HepG2 (cell line): Measurements from ENCODE around the gene MRPL58. TPM values are rescaled to one million over a fixed set of nuclear protein-coding genes. Genes with fewer than 3 reads are reported as not detected.

Source experiments
- CEBPZ ChIP-seq: IDR thresholded peaks from 2 replicates; pipeline ENCODE4 v1.6.1; 2012; ENCODE audit warnings: low read length, improper control_type of control experiment
- HNRNPH1 ChIP-seq: fragments of 200-400 bp; formaldehyde crosslinking; optimal IDR thresholded peaks from 2 replicates; pipeline ENCODE3; 2017; ENCODE audit warnings: mild to moderate bottlenecking, low read depth, low read length
- HOXA9 ChIP-seq: sonication (generic); formaldehyde crosslinking; IDR thresholded peaks from 2 replicates; pipeline ENCODE4 v1.8.1; 2022; ENCODE audit warnings: missing genetic modification reagents, mild to moderate bottlenecking, moderate library complexity, borderline replicate concordance
- NFAT5 ChIP-seq: sonication (generic); formaldehyde crosslinking; IDR thresholded peaks from 2 replicates; pipeline ENCODE4 v1.4.0; 2020; ENCODE audit warnings: missing genetic modification reagents
- PITX1 ChIP-seq: sonication (generic); formaldehyde crosslinking; IDR thresholded peaks from 2 replicates; pipeline ENCODE4 v1.5.1; 2020; ENCODE audit warnings: mild to moderate bottlenecking, missing genetic modification reagents
- RAD51 ChIP-seq: fragments of 450-650 bp; IDR thresholded peaks from 2 replicates; pipeline ENCODE4 v1.6.1; 2016; ENCODE audit warnings: borderline replicate concordance
- RFXANK ChIP-seq: IDR thresholded peaks from 2 replicates; pipeline ENCODE4 v1.6.1; 2016
- THAP8 ChIP-seq: sonication (generic); formaldehyde crosslinking; IDR thresholded peaks from 2 replicates; pipeline ENCODE4 v1.5.1; 2020; ENCODE audit warnings: missing genetic modification reagents, mild to moderate bottlenecking, borderline replicate concordance
- ZNF468 ChIP-seq: sonication (generic); formaldehyde crosslinking; IDR thresholded peaks from 2 replicates; pipeline ENCODE4 v1.8.0; 2022; ENCODE audit warnings: mild to moderate bottlenecking, moderate library complexity, missing genetic modification reagents
- ZNF503 ChIP-seq: sonication (generic); formaldehyde crosslinking; IDR thresholded peaks from 2 replicates; pipeline ENCODE4 v1.4.0; 2020; ENCODE audit warnings: missing genetic modification reagents
- ZNF563 ChIP-seq: sonication (generic); formaldehyde crosslinking; IDR thresholded peaks from 2 replicates; pipeline ENCODE4 v1.8.0; 2022; ENCODE audit warnings: mild to moderate bottlenecking, moderate library complexity, missing genetic modification reagents
- ZNF878 ChIP-seq: sonication (generic); formaldehyde crosslinking; IDR thresholded peaks from 2 replicates; pipeline ENCODE4 v1.8.1; 2023; ENCODE audit warnings: mild to moderate bottlenecking, missing genetic modification reagents, moderate library complexity
- ZSCAN12 ChIP-seq: sonication (generic); formaldehyde crosslinking; IDR thresholded peaks from 2 replicates; pipeline ENCODE4 v1.9.0; 2021; ENCODE audit warnings: mild to moderate bottlenecking, missing genetic modification reagents
- polyA plus RNA-seq, 8 experiments: library from polyadenylated mRNA; depleted of rRNA in 3 of 8; stranded (reverse) in 7 of 8; unstranded in 1 of 8; fragments of >200 nt; fragmentation: Illumina TruSeq in 4 of 8; extraction: Trizol in 4 of 8; gene quantifications; 2 replicates each; pipeline versions ENCODE4 v1.2.1 to v1.2.3, GENCODE V29; 2011 to 2016; ENCODE audit warnings: low read depth in 4 of 8, missing spikeins in 1 of 8, mixed read lengths in 1 of 8; ENCODE audit not compliant: insufficient read depth in 1 of 8
- total RNA-seq, 5 experiments: library from RNA; depleted of rRNA; stranded (reverse); fragments of >200 nt; fragmentation: Illumina TruSeq; extraction: Trizol; gene quantifications; 2 replicates each; pipeline ENCODE4 v1.2.3, GENCODE V29; 2016; ENCODE audit warnings: low read depth in 1 of 5

The MRPL58 gene
- total and polyA plus RNA-seq, 2 of the 13 experiments (the other 11 are each of a cell fraction or from before 2014, with no cell fraction given) = 44.9 to 68.9 TPM

GRCh38 chr17:74981979-74982662, 30.3 kb upstream of the MRPL58 start (continued):
- peak; percentile 96; the same call in 1 of the 2 replicates for TF ChIP-seq THAP8 (CRISPR knock-in tag)
- TF ChIP-seq NFAT5 (CRISPR knock-in tag) = peak; percentile 69
- TF ChIP-seq RAD51 = no peak
- TF ChIP-seq CEBPZ = no peak
- TF ChIP-seq ZNF468 = no peak
- 0 out of 2 replicates have a peak, but pooled peaks have one; percentile 8 for TF ChIP-seq RFXANK
- no peak; the same call in none of the 2 replicates for TF ChIP-seq PITX1 (CRISPR knock-in tag)
- TF ChIP-seq ZNF563 (CRISPR knock-in tag) = peak; percentile 94
- TF ChIP-seq HNRNPH1 = no peak
- peak; percentile 85; the same call in 1 of the 2 replicates for TF ChIP-seq ZSCAN12 (CRISPR knock-in tag)
- TF ChIP-seq ZNF503 (CRISPR knock-in tag) = no peak; the same call in 1 of the 2 replicates
- TF ChIP-seq ZNF878 (CRISPR knock-in tag) = peak; percentile 77
- no peak for TF ChIP-seq HOXA9 (CRISPR knock-in tag)
